ENCODE measurements around the gene CYP4F2.
"Not testable (repeated sequence)": the region's sequence is repeated elsewhere in the genome, so short reads cannot be mapped to it uniquely, and the experiment has no call there.

Gene CYP4F2

GRCh38 chr19:15897738-15898276 lies at the start of gene CYP4F2:
Gene CYP4F2, minus strand, starts transcription at chr19:15898074. Its CDS starts 463 bp downstream, at chr19:15897611.
- no peak for DNase-seq (ENCODE audit: low spot score)

- no peak for DNase-seq (ENCODE audit: low spot score)
These were observed 47.4 kb upstream of the CYP4F2 start for GRCh38 chr19:15945301-15945700.

GRCh38 chr19:15944401-15944800 lies 46.5 kb upstream of the CYP4F2 start:
- DNase-seq (ENCODE audit: low spot score), result no peak

- no peak for DNase-seq (ENCODE audit: low spot score)
These were observed 39.9 kb upstream of the CYP4F2 start for GRCh38 chr19:15937771-15938170.

- no peak for DNase-seq (ENCODE audit: low spot score)
These were observed 39.1 kb upstream of the CYP4F2 start for GRCh38 chr19:15936950-15937349.

GRCh38 chr19:15936173-15936572 lies 38.3 kb upstream of the CYP4F2 start:
- no peak for DNase-seq (ENCODE audit: low spot score)

- DNase-seq (ENCODE audit: low spot score), result no peak
These were observed 37.4 kb upstream of the CYP4F2 start for GRCh38 chr19:15935167-15935702.

GRCh38 chr19:15934332-15935078 lies 36.6 kb upstream of the CYP4F2 start, which contains the start of gene CYP4F11:
Gene CYP4F11, minus strand, starts transcription at chr19:15934529. Its CDS starts 121 bp downstream, at chr19:15934408.
- peak; percentile 94 for DNase-seq (ENCODE audit: low spot score)

GRCh38 chr19:15933761-15934331 lies 36.0 kb upstream of the CYP4F2 start:
- peak; percentile 2 for DNase-seq (ENCODE audit: low spot score)

- no peak for DNase-seq (ENCODE audit: low spot score)
These were observed 30.4 kb upstream of the CYP4F2 start for GRCh38 chr19:15928321-15928720.

- DNase-seq (ENCODE audit: low spot score), result no peak
These were observed 28.6 kb upstream of the CYP4F2 start for GRCh38 chr19:15926484-15926883.

GRCh38 chr19:15923702-15924101 lies 25.8 kb upstream of the CYP4F2 start:
- DNase-seq (ENCODE audit: low spot score), result no peak

GRCh38 chr19:15922021-15922420 lies 24.1 kb upstream of the CYP4F2 start:
- no peak for DNase-seq (ENCODE audit: low spot score)

GRCh38 chr19:15919243-15919642 lies 21.4 kb upstream of the CYP4F2 start:
- no peak for DNase-seq (ENCODE audit: low spot score)

GRCh38 chr19:15915109-15915508 lies 17.2 kb upstream of the CYP4F2 start:
- no peak for DNase-seq (ENCODE audit: low spot score)

- no peak for DNase-seq (ENCODE audit: low spot score)
These were observed 16.0 kb upstream of the CYP4F2 start for GRCh38 chr19:15913830-15914229.

GRCh38 chr19:15913384-15913783 lies 15.5 kb upstream of the CYP4F2 start:
- DNase-seq (ENCODE audit: low spot score), result no peak

- DNase-seq (ENCODE audit: low spot score), result no peak
These were observed 13.8 kb upstream of the CYP4F2 start for GRCh38 chr19:15911599-15912235.

GRCh38 chr19:15905026-15905425 lies 7.2 kb upstream of the CYP4F2 start:
- no peak for DNase-seq (ENCODE audit: low spot score)

GRCh38 chr19:15902898-15903297 lies 5.0 kb upstream of the CYP4F2 start:
- not testable (repeated sequence) for DNase-seq (ENCODE audit: low spot score)

- no peak for DNase-seq (ENCODE audit: low spot score)
These were observed 4.4 kb upstream of the CYP4F2 start for GRCh38 chr19:15902254-15902653.

GRCh38 chr19:15900504-15900903 lies 2.6 kb upstream of the CYP4F2 start:
- no peak for DNase-seq (ENCODE audit: low spot score)

GRCh38 chr19:15900032-15900431 lies 2.2 kb upstream of the CYP4F2 start:
- DNase-seq (ENCODE audit: low spot score), result peak; percentile 46

All from kidney tubule cell (primary cell).